ENCODE results near the gene SCYL1. TPM values are rescaled to one million over a fixed set of nuclear protein-coding genes. Genes with fewer than 3 reads are reported as not detected.

The SCYL1 gene
- total RNA-seq, 1 donor from 2014 or later, result 103 TPM

DNA sequence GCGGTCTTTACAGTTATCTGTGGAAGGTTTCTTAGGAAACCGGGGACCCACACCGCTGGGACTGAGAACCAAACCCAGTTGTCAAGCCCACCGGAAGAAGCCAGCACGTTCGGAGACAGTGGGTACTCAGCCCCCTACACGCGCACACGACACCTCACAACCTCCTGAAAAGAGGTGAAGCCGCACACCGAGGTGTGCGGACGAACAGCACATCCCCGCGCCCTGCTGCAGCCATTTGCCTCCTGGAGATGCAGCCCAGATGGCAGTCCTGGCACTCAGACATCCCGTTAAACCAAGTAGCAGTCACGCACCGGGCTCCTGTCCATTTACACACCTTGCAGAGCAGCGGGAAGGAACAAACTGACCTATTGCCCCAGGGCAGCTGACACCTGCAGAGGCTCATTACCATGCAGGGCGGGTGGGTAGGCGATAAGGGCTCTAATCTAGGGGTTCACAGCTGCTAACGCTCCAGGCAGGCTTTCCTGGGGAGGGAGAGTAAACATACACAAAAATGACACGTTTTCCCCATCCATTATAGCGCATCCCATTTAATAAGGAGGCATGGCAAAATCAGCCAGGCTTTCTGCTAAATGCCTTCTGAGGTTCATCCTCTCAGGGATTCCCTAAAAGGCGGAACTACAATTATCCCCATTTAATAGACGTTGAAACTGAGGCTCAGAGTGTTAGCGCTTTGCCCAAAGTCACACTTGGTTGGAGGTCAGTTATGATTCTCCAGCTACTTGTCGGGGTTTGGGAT, 50.1 kb downstream of the SCYL1 start:
- H3K36me3 Mint-ChIP-seq (ENCODE audit: unreplicated experiment), result peaks cover 3% of the 10 kb centered on the region
- TF ChIP-seq, protein P1, sequence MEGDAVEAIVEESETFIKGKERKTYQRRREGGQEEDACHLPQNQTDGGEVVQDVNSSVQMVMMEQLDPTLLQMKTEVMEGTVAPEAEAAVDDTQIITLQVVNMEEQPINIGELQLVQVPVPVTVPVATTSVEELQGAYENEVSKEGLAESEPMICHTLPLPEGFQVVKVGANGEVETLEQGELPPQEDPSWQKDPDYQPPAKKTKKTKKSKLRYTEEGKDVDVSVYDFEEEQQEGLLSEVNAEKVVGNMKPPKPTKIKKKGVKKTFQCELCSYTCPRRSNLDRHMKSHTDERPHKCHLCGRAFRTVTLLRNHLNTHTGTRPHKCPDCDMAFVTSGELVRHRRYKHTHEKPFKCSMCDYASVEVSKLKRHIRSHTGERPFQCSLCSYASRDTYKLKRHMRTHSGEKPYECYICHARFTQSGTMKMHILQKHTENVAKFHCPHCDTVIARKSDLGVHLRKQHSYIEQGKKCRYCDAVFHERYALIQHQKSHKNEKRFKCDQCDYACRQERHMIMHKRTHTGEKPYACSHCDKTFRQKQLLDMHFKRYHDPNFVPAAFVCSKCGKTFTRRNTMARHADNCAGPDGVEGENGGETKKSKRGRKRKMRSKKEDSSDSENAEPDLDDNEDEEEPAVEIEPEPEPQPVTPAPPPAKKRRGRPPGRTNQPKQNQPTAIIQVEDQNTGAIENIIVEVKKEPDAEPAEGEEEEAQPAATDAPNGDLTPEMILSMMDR (IDR thresholded peaks at IDR 0.05), result no peak
- no peaks in the 10 kb centered on the region for H3K9me3 Mint-ChIP-seq (ENCODE audit: unreplicated experiment)
- H3K4me1 Mint-ChIP-seq (ENCODE audit: unreplicated experiment), result peaks cover 62% of the 10 kb centered on the region
- no peak for DNase-seq (ENCODE audit: extremely low spot score, unreplicated experiment)
- H3K4me3 Mint-ChIP-seq (ENCODE audit: unreplicated experiment), result peak overlapping the region; percentile 73
- no peaks in the 10 kb centered on the region for H3K27me3 Mint-ChIP-seq (ENCODE audit: unreplicated experiment)
- peak overlapping the region; percentile 86 for H3K27ac Mint-ChIP-seq (ENCODE audit: unreplicated experiment)

GRCh38 chr11:65575568-65576231, 50.8 kb downstream of the SCYL1 start, which contains the start of gene EHBP1L1:
Gene EHBP1L1 (plus strand): TSS chr11:65576053. CDS start chr11:65576303, 250 bp downstream.
- Mint-ChIP-seq H3K36me3 (ENCODE audit: unreplicated experiment) (peaks cover 4% of the 10 kb centered on the region), H3K9me3 (ENCODE audit: unreplicated experiment) (no peaks in the 10 kb centered on the region), H3K4me3 (ENCODE audit: unreplicated experiment) (peak within 1 kb of the TSS; percentile 73), H3K27me3 (ENCODE audit: unreplicated experiment) (no peaks in the 10 kb centered on the region), H3K4me1 (ENCODE audit: unreplicated experiment) (peaks cover 58% of the 10 kb centered on the region), H3K27ac (ENCODE audit: unreplicated experiment) (peak within 1 kb of the TSS; percentile 89)
- TF ChIP-seq, protein P1 (IDR thresholded peaks at IDR 0.05), result no peak
- peak; percentile 86 for DNase-seq (ENCODE audit: extremely low spot score, unreplicated experiment)

DNA sequence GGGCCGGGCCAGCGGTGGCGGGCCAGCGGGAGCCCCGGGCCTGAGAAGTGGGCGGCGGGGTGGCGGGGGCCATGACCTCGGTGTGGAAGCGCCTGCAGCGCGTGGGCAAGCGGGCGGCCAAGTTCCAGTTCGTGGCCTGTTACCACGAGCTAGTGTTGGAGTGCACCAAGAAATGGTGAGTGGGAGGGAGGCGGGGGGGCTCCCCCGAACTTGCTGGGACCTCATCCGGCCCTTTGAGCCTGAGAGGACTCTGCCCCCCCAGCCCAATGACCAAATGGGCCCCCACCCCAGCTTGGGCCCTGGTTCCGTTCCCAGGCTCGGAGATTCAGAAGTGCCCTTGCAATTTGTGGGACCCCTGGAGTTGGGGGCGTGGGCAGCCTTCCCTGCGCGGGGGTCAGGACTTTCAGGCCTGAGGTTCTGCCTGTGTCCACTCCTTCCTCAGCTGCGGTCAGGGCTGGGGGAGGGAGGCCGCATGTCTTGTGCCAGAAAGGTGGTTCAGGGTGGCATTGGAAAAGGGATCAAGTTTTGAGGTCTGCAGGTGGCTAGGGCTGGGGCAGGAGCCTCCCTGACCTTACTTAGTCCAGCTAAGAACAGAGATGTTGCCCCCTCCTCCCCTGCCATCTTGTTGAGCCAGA, 51.5 kb downstream of the SCYL1 start:
- Mint-ChIP-seq H3K27ac (ENCODE audit: unreplicated experiment) (peak overlapping the region; percentile 89), H3K36me3 (ENCODE audit: unreplicated experiment) (peaks cover 4% of the 10 kb centered on the region), H3K27me3 (ENCODE audit: unreplicated experiment) (no peaks in the 10 kb centered on the region), H3K9me3 (ENCODE audit: unreplicated experiment) (no peaks in the 10 kb centered on the region), H3K4me3 (ENCODE audit: unreplicated experiment) (peak overlapping the region; percentile 70), H3K4me1 (ENCODE audit: unreplicated experiment) (peaks cover 54% of the 10 kb centered on the region)
- no peak for DNase-seq (ENCODE audit: extremely low spot score, unreplicated experiment)
- TF ChIP-seq, protein P1 (IDR thresholded peaks at IDR 0.05), result no peak

DNA sequence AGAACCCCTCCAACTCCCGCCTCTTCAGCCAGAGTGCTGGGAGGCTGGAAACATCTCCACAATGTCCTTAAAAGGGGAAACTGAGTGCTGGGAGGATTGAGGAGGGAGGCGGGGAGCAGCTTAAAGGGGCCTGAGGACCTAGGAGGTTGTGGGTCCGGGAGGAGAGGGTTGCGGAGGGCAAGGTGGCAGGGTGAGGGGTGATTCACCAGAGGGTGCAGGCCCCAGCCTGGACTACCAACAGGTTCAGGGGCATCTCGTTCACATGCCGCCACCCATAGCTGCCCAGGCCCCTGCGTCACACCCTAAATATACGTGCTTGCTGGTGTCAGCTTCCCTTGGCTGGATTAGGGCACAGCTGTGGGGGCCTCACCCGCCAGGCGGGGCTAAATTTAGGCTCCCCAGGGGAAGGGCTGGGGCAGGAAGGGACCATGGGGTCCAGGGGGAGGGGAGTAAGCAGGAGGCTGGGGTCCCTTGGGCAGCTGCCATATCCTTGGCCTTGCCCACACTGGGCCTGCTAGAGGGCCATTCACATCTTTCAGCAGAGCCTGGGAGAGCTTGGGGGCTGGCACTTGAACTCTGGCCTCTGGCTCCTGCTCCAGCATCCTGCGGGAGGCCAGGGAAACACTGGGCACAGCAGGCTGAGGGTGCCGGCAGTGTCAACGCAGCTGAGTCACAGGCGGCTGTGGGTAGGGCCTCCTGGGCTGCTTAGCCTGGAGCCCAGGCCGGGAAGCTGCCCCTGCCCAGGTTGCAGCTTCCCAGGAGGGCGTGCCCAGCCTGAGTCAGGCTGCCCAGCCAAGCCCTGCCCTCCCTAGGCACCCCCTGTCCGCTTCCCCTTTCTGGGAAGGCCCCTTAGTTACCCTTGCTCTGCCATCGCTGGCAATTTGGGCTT, 52.2 kb downstream of the SCYL1 start:
- TF ChIP-seq, protein P1 (IDR thresholded peaks at IDR 0.05), result no peak
- Mint-ChIP-seq H3K4me1 (ENCODE audit: unreplicated experiment) (peaks cover 47% of the 10 kb centered on the region), H3K27ac (ENCODE audit: unreplicated experiment) (peak overlapping the region; percentile 89), H3K36me3 (ENCODE audit: unreplicated experiment) (peaks cover 4% of the 10 kb centered on the region), H3K27me3 (ENCODE audit: unreplicated experiment) (no peaks in the 10 kb centered on the region), H3K9me3 (ENCODE audit: unreplicated experiment) (no peaks in the 10 kb centered on the region), H3K4me3 (ENCODE audit: unreplicated experiment) (peak overlapping the region; percentile 70)
- DNase-seq (ENCODE audit: extremely low spot score, unreplicated experiment), result no peak

All from osteocyte (in vitro differentiated cells).